AG10803 (cell line): ENCODE results near the gene ARHGEF1.
A peak's percentile ranks its signal among the peaks of the same experiment; 100 is the strongest.

Experiments used
- DNase-seq: peaks from one replicate; pipeline ENCODE4 v3.0.0; 2010; ENCODE audit warnings: low read depth
- H3K4me3 ChIP-seq: 2 replicates; pipeline ENCODE4 v1.5.1; 2011; ENCODE audit warnings: mild to moderate bottlenecking, low read length, control low read depth
- TF ChIP-seq, protein P1 (sequence below): conservative IDR thresholded peaks from 2 replicates; pipeline ENCODE4 v1.5.1; 2011; ENCODE audit warnings: mild to moderate bottlenecking, low read length, control low read depth, inconsistent platforms

ARHGEF1 gene

GRCh38 chr19:41853768-41854167, 29.2 kb upstream of the ARHGEF1 start:
- DNase-seq, result no peak
- TF ChIP-seq, protein P1, sequence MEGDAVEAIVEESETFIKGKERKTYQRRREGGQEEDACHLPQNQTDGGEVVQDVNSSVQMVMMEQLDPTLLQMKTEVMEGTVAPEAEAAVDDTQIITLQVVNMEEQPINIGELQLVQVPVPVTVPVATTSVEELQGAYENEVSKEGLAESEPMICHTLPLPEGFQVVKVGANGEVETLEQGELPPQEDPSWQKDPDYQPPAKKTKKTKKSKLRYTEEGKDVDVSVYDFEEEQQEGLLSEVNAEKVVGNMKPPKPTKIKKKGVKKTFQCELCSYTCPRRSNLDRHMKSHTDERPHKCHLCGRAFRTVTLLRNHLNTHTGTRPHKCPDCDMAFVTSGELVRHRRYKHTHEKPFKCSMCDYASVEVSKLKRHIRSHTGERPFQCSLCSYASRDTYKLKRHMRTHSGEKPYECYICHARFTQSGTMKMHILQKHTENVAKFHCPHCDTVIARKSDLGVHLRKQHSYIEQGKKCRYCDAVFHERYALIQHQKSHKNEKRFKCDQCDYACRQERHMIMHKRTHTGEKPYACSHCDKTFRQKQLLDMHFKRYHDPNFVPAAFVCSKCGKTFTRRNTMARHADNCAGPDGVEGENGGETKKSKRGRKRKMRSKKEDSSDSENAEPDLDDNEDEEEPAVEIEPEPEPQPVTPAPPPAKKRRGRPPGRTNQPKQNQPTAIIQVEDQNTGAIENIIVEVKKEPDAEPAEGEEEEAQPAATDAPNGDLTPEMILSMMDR, result no peak
- H3K4me3 ChIP-seq, result no peak overlapping the region

DNA sequence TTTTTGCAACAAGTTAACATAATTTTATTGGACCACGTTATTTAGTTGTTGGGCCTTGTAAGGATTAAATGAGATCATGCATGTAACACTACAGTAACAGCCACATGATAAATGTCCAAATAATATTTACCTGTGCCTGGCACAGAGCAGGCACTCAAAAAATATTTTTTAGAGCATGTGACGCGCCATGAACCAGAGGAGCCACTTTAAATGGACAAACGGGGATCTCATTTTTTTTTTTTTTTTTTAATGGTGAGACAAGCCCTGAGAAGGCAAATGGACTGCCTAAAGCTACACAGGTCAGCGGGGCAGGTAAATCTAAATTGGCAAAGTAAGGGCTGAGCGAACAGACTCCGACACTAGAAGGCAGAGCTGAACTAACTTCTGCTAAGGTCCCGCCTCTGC, 23.8 kb upstream of the ARHGEF1 start:
- H3K4me3 ChIP-seq, result peak overlapping the region; percentile 53
- TF ChIP-seq, protein P1, result no peak
- no peak for DNase-seq

DNA sequence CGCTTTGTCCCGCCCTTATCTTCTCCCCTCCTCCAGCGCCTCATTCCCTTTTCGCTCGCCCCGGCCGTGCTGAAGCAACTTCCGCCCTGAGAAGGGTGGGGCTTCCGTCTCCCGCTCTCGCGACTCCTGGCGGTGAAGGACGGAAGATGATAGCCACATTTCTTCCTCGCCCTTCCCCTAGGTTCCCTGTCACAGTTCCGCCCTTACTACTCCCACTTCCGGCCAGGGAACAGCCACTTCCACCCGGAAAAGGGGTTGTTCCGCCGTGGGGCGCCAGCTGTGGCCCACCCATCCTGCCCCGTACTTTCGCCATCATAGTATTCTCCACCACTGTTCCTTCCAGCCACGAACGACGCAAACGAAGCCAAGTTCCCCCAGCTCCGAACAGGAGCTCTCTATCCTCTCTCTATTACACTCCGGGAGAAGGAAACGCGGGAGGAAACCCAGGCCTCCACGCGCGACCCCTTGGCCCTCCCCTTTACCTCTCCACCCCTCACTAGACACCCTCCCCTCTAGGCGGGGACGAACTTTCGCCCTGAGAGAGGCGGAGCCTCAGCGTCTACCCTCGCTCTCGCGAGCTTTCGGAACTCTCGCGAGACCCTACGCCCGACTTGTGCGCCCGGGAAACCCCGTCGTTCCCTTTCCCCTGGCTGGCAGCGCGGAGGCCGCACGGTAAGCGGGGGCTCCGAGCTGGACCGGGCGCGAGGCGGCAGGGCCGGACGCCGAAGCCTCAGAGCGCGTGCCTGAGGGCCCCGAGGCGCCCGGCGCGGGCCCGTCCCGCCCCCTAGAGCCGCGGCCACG, 23.2 kb upstream of the ARHGEF1 start, which contains the start of gene RPS19:
Gene RPS19 (plus strand): TSS at position 638 of the 801 bp plus-strand sequence. CDS start 520 bp downstream, outside the sequence.
- DNase-seq, result peak; percentile 98
- peak within 1 kb of the TSS; percentile 98 for H3K4me3 ChIP-seq
- TF ChIP-seq, protein P1, result peak; percentile 61

DNA sequence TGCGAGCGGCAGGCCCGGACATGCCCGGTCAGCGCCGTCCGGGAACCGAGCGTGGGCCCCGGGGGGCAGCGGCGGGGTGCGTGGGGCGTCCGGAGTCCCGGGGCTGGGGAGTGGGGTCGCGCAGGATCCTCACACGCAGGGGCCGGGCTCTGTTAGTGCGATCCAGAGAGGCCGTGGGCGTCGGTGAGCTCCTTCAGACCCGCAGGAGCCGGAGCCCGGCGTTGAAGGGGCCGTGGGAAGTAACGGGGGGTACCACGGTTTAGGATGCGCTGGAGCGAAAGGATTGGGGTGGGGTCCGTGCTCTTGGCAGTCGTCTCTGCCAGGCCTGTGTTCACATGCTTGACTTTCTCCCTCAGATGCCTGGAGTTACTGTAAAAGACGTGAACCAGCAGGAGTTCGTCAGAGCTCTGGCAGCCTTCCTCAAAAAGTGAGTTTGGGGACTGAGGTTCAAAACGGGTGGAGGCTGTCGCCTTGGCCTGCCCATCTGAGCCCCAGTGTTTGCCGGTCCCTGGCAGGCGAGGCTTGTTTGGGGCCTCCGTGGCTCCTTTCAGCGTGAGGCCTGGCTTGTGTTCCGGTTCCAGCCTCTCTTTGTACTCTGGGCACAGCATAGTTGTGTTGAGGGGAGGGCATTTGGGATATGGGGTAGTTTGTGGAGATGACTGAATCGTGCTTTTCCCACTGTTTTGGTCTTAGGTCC, 22.4 kb upstream of the ARHGEF1 start:
- TF ChIP-seq, protein P1, result no peak
- DNase-seq, result peak; percentile 41
- H3K4me3 ChIP-seq, result peak overlapping the region; percentile 98

GRCh38 chr19:41861116-41861768, 21.7 kb upstream of the ARHGEF1 start:
- peak overlapping the region; percentile 98 for H3K4me3 ChIP-seq
- TF ChIP-seq, protein P1, result no peak
- DNase-seq, result peak; percentile 12

- TF ChIP-seq, protein P1, result no peak
- H3K4me3 ChIP-seq, result peak overlapping the region; percentile 98
- no peak for DNase-seq
Observed at GRCh38 chr19:41861846-41862245, 21.1 kb upstream of the ARHGEF1 start.
